ENCODE data around the gene IL6.

Gene IL6

GRCh38 chr7:22729180-22729825 lies 2.3 kb downstream of the IL6 start:
- TF ChIP-seq CTCF (IDR thresholded peaks at IDR 0.05; ENCODE audit: low read depth, low read length, missing control alignments): no peak
- H3K4me3 ChIP-seq (ENCODE audit: low read depth, low read length): peak overlapping the region; percentile 75
- DNase-seq: peak; percentile 4
- no peaks in the 10 kb centered on the region for H3K27me3 ChIP-seq (replicated peaks)
- H3K36me3 ChIP-seq (replicated peaks): peaks cover 18% of the 10 kb centered on the region
- in situ Hi-C loops (cut with HindIII; ENCODE audit: low pct_ligation_motif_present, low sequenced_read_pairs): loop anchor here (25.0 kb wide), 1 partner anchor 167 kb away; no protein-coding TSS in a partner anchor
- H3K27ac ChIP-seq: peak overlapping the region; percentile 96

GRCh38 chr7:22730066-22730710 lies 3.2 kb downstream of the IL6 start:
- TF ChIP-seq CTCF (IDR thresholded peaks at IDR 0.05; ENCODE audit: low read depth, low read length, missing control alignments): no peak
- Histone ChIP-seq H3K36me3 (replicated peaks) (peaks cover 18% of the 10 kb centered on the region), H3K27ac (peak overlapping the region; percentile 23), H3K4me3 (ENCODE audit: low read depth, low read length) (no peak overlapping the region), H3K27me3 (replicated peaks) (no peaks in the 10 kb centered on the region)
- DNase-seq: peak; percentile 3
- in situ Hi-C loops (cut with HindIII; ENCODE audit: low pct_ligation_motif_present, low sequenced_read_pairs): loop anchor here (25.0 kb wide), 1 partner anchor 168 kb away; no protein-coding TSS in a partner anchor

- in situ Hi-C loops (cut with HindIII; ENCODE audit: low pct_ligation_motif_present, low sequenced_read_pairs): loop anchor here (25.0 kb wide), 1 partner anchor 169 kb away; no protein-coding TSS in a partner anchor
- Histone ChIP-seq H3K27ac (peak overlapping the region; percentile 23), H3K4me3 (ENCODE audit: low read depth, low read length) (peak overlapping the region; percentile 16), H3K27me3 (replicated peaks) (no peaks in the 10 kb centered on the region), H3K36me3 (replicated peaks) (peaks cover 18% of the 10 kb centered on the region)
- no peak for TF ChIP-seq CTCF (IDR thresholded peaks at IDR 0.05; ENCODE audit: low read depth, low read length, missing control alignments)
- peak; percentile 69 for DNase-seq
Observed at GRCh38 chr7:22730921-22731654, 4.1 kb downstream of the IL6 start.

GRCh38 chr7:22731766-22732165 lies 4.8 kb downstream of the IL6 start:
- in situ Hi-C loops (cut with HindIII; ENCODE audit: low pct_ligation_motif_present, low sequenced_read_pairs): loop anchor here (25.0 kb wide), 1 partner anchor 169 kb away; no protein-coding TSS in a partner anchor
- Histone ChIP-seq H3K27ac (no peak overlapping the region), H3K4me3 (ENCODE audit: low read depth, low read length) (no peak overlapping the region), H3K36me3 (replicated peaks) (peaks cover 18% of the 10 kb centered on the region), H3K27me3 (replicated peaks) (no peaks in the 10 kb centered on the region)
- no peak for TF ChIP-seq CTCF (IDR thresholded peaks at IDR 0.05; ENCODE audit: low read depth, low read length, missing control alignments)
- DNase-seq: no peak

- H3K27me3 ChIP-seq (replicated peaks): no peaks in the 10 kb centered on the region
- TF ChIP-seq CTCF (IDR thresholded peaks at IDR 0.05; ENCODE audit: low read depth, low read length, missing control alignments): peak; percentile 45
- in situ Hi-C loops (cut with HindIII; ENCODE audit: low pct_ligation_motif_present, low sequenced_read_pairs): loop anchor here (25.0 kb wide), 1 partner anchor 170 kb away; no protein-coding TSS in a partner anchor
- peak; percentile 34 for DNase-seq
- no peak overlapping the region for H3K27ac ChIP-seq
- peaks cover 18% of the 10 kb centered on the region for H3K36me3 ChIP-seq (replicated peaks)
- no peak overlapping the region for H3K4me3 ChIP-seq (ENCODE audit: low read depth, low read length)
Observed at GRCh38 chr7:22732556-22733126, 5.6 kb downstream of the IL6 start.

Data from brain microvascular endothelial cell (primary cell).